Parathyroid adenoma (tissue), 2 donors: ENCODE data around the gene DNAH3.

ENCODE experiments used
- H2AFZ ChIP-seq: fragments of 300-600 bp; sonication (generic); one replicate; pipeline ENCODE4 v1.7.0; 2017; ENCODE audit warnings: antibody characterized with exemption, mild to moderate bottlenecking
- H3K27ac ChIP-seq: fragments of 300-600 bp; sonication (generic); one replicate; pipeline ENCODE4 v1.7.0; 2017
- H3K27me3 ChIP-seq: fragments of 300-600 bp; sonication (generic); one replicate; pipeline ENCODE4 v1.7.0; 2017; ENCODE audit warnings: low read length; ENCODE audit not compliant: control insufficient read depth, insufficient read depth
- H3K36me3 ChIP-seq: fragments of 300-600 bp; sonication (generic); one replicate; pipeline ENCODE4 v1.7.0; 2017; ENCODE audit warnings: low read length; ENCODE audit not compliant: control insufficient read depth, insufficient read depth
- H3K4me1 ChIP-seq: fragments of 300-600 bp; sonication (generic); one replicate; pipeline ENCODE4 v1.7.0; 2017; ENCODE audit warnings: control low read depth
- H3K4me2 ChIP-seq: fragments of 300-600 bp; sonication (generic); one replicate; pipeline ENCODE4 v1.7.0; 2017; ENCODE audit warnings: low read length
- H3K4me3 ChIP-seq: fragments of 300-600 bp; sonication (generic); one replicate; pipeline ENCODE4 v1.7.0; 2017; ENCODE audit warnings: low read depth, low read length
- H3K79me2 ChIP-seq: fragments of 300-600 bp; sonication (generic); one replicate; pipeline ENCODE4 v1.7.0; 2017; ENCODE audit warnings: control low read depth
- H3K9ac ChIP-seq: fragments of 300-600 bp; sonication (generic); one replicate; pipeline ENCODE4 v1.7.0; 2017; ENCODE audit warnings: mild to moderate bottlenecking
- H3K9me3 ChIP-seq: fragments of 300-600 bp; sonication (generic); one replicate; pipeline ENCODE4 v1.7.0; 2017; ENCODE audit warnings: low read length; ENCODE audit not compliant: control insufficient read depth
- CTCF ChIP-seq: fragments of 300-600 bp; sonication (generic); IDR thresholded peaks from one replicate; pipeline ENCODE4 v1.7.0; 2017; ENCODE audit warnings: antibody characterized with exemption, mild to moderate bottlenecking
- donor health status: primary hyperparathyroidism.

The DNAH3 gene

GRCh38 chr16:20940871-20941635 is 209.6 kb downstream of the DNAH3 start:
- TF ChIP-seq CTCF = no peak
- Histone ChIP-seq H3K9me3 (no peaks in the 10 kb centered on the region), H3K27me3 (no peaks in the 10 kb centered on the region), H2AFZ (no peak overlapping the region), H3K27ac (no peak overlapping the region), H3K79me2 (no peaks in the 10 kb centered on the region), H3K9ac (no peak overlapping the region), H3K4me3 (no peak overlapping the region), H3K4me1 (no peaks in the 10 kb centered on the region), H3K36me3 (no peaks in the 10 kb centered on the region), H3K4me2 (no peak overlapping the region)

- no peaks in the 10 kb centered on the region for H3K27me3 ChIP-seq
- no peaks in the 10 kb centered on the region for H3K4me1 ChIP-seq
- H3K27ac ChIP-seq = no peak overlapping the region
- H3K36me3 ChIP-seq = no peaks in the 10 kb centered on the region
- no peak overlapping the region for H3K4me2 ChIP-seq
- no peak for TF ChIP-seq CTCF
- no peak overlapping the region for H2AFZ ChIP-seq
- no peak overlapping the region for H3K9ac ChIP-seq
- H3K79me2 ChIP-seq = no peaks in the 10 kb centered on the region
- H3K9me3 ChIP-seq = no peaks in the 10 kb centered on the region
- no peak overlapping the region for H3K4me3 ChIP-seq
These were observed 211.0 kb downstream of the DNAH3 start for GRCh38 chr16:20939611-20940010.

- Histone ChIP-seq H3K4me3 (no peak overlapping the region), H3K4me1 (no peaks in the 10 kb centered on the region), H3K9ac (no peak overlapping the region), H3K27ac (no peak overlapping the region), H3K36me3 (no peaks in the 10 kb centered on the region), H2AFZ (no peak overlapping the region), H3K9me3 (no peaks in the 10 kb centered on the region), H3K4me2 (no peak overlapping the region), H3K79me2 (no peaks in the 10 kb centered on the region), H3K27me3 (no peaks in the 10 kb centered on the region)
- no peak for TF ChIP-seq CTCF
These were observed 212.2 kb downstream of the DNAH3 start for GRCh38 chr16:20938426-20938825.

- no peak for TF ChIP-seq CTCF
These were observed 212.9 kb downstream of the DNAH3 start for GRCh38 chr16:20937736-20938135.

GRCh38 chr16:20933589-20933988 is 217.1 kb downstream of the DNAH3 start:
- Histone ChIP-seq H3K27me3 (no peaks in the 10 kb centered on the region), H3K36me3 (no peaks in the 10 kb centered on the region), H3K9me3 (no peaks in the 10 kb centered on the region), H3K4me3 (no peak overlapping the region), H3K27ac (no peak overlapping the region), H3K4me2 (no peak overlapping the region), H3K79me2 (no peaks in the 10 kb centered on the region), H3K9ac (no peak overlapping the region), H2AFZ (no peak overlapping the region), H3K4me1 (no peaks in the 10 kb centered on the region)
- TF ChIP-seq CTCF = no peak

More at GRCh38 chr16:20937736-20938135, 212.9 kb downstream of the DNAH3 start:
- Histone ChIP-seq H3K27me3 (no peaks in the 10 kb centered on the region), H3K4me3 (no peak overlapping the region), H3K4me1 (no peaks in the 10 kb centered on the region), H3K9ac (no peak overlapping the region), H3K9me3 (no peaks in the 10 kb centered on the region), H2AFZ (no peak overlapping the region), H3K4me2 (no peak overlapping the region), H3K27ac (no peak overlapping the region), H3K36me3 (no peaks in the 10 kb centered on the region), H3K79me2 (no peaks in the 10 kb centered on the region)
